ENCODE measurements around the gene INPP5J.
A peak's percentile ranks its signal among the peaks of the same experiment; 100 is the strongest.
"Not testable (repeated sequence)": the region's sequence is repeated elsewhere in the genome, so short reads cannot be mapped to it uniquely, and the experiment has no call there.

The INPP5J gene

GRCh38 chr22:31087744-31088215 is 35.0 kb upstream of the INPP5J start:
- DNase-seq, result no peak

DNA sequence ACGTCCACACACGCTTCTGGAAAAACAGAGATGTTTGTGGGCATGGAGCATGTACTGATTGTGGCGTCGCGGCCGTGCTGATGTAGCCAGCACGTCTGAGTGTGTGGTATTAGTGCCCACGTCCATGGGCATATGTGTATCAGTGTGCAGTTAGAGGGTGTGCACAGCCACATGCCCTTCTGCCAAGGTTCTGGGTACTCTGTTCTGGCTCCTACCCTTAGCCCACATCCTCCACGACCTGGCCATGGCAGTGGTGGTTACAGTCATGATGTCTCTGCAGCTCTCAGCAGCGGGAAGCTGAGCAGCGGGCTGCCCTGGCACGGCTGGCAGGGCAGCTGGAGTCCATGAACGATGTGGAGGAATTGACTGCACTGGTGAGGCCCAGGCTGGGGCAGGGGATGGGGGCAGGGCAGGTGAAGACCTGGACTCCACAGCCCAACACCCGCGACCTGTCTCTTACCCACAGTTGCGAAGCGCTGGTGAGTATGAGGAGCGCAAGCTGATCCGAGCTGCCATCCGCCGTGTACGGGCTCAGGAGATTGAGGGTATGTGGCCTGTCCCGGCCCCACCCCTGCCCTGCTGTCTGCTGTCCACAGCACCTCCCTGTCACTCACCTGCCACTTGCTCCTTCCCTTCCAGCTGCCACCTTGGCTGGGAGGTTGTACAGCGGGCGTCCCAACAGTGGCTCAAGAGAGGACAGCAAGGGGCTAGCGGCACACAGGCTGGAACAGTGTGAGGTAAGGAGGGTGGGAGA is 34.4 kb upstream of the INPP5J start:
- no peak for DNase-seq

DNA sequence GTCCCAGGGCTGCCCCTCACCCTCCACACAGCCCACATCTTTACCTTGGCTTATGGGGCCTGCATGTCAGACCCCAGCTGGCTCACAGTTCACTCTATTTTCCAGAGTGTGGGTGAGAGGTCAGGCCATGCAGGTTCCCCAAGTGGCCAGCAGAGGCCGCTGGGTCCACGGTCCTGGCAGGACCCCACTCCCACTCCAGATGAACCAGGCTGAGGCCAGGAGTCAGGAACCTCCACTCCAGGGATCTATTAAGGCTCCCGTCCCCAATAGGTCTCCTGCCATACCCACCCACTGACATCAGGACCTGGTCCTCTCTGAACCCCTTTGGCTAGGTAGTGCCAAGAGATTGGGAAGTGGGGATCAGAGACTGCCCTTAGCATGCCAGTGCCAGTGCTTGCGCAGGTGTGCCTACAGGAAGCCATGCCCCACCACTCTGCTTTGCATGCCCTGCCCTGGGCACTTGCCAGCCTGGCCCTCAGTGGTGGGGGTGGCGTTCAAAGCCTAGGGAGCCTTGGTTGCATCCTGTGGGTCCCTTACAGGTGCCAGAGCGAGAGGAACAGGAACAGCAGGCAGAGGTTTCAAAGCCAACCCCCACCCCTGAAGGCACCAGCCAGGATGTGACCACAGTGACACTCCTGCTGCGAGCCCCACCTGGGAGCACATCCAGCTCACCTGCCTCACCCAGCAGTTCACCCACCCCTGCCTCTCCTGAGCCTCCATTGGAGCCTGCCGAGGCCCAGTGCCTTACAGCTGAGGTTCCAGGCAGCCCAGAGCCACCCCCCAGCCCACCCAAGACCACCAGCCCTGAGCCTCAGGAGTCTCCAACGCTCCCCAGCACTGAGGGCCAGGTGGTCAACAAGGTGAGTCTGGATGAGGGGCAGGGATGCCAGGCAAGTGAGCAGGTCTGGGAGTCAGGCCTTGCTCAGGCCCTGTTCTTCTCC is 33.3 kb upstream of the INPP5J start:
- peak; percentile 24 for DNase-seq

DNA sequence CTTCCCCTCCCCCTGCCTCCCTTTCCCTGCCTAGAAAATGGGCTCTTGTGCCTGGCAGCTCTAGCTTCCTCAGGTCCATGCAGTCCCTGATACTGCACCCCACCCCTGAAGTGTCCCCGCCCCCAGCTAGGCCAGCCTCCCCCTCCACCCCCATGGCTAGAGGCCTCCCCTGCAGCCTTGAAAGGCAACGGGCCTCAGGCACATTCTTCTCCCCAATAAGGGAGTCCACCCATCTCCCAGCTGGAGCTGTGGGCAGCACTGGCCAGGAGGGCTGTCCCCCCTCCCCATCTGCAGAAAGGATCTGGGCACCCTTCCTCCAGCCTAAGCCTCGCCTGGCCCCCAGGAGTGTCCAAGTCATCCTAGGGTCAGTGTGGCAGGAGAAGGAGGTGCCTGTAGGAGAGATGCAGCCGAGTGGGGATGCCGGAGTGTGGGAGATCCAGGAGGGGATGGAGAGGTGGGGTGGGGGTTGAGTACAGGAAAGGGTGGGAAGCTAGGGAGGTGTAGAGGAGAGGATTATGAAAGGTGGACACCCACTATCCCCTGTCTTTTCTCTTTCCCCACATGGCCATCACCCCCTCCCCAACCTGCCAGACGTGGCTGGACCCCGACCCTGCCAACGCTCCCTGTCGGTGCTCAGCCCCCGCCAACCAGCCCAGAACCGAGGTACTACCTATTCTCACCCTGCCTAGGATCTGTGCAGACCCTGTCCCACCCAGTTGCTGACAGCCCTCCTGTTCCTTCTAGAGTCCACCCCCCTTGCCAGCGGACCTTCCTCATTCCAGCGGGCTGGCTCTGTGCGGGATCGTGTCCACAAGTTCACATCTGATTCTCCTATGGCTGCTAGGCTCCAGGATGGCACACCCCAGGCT is 32.3 kb upstream of the INPP5J start:
- no peak for DNase-seq

GRCh38 chr22:31091106-31091975 is 31.4 kb upstream of the INPP5J start:
- no peak for DNase-seq

GRCh38 chr22:31092161-31092560 is 30.6 kb upstream of the INPP5J start:
- DNase-seq, result no peak

GRCh38 chr22:31093086-31093850 is 29.5 kb upstream of the INPP5J start:
- DNase-seq, result no peak

DNA sequence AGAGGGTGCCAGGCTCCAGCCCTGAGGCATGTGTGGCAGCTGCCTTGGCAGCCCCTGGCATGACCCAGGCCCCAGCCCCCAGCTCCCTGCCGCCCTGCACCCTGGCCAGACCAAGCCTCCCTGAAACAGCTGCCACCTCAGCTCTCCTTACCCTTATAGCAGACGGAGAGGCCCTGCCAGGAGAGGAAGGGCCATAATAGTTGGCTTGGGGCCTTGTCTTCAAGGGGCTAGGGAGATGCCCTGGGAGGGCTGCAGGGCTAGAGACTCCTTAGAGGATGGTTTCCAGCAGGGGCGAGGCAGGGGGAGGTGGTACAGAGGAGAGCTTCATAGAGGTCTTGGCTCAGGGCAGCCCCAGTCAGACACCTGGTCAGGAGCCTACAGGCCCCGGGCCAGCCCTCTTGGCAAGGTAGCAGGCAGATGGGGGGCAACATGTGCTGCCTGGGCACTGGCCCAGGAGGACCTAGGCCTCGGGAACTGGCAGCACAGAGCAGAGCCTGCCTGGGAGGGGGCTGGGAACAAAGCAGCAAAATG is 28.7 kb upstream of the INPP5J start:
- DNase-seq, result no peak

GRCh38 chr22:31094741-31095140 is 28.0 kb upstream of the INPP5J start:
- DNase-seq, result no peak

GRCh38 chr22:31095637-31096249 is 27.0 kb upstream of the INPP5J start:
- no peak for DNase-seq

DNA sequence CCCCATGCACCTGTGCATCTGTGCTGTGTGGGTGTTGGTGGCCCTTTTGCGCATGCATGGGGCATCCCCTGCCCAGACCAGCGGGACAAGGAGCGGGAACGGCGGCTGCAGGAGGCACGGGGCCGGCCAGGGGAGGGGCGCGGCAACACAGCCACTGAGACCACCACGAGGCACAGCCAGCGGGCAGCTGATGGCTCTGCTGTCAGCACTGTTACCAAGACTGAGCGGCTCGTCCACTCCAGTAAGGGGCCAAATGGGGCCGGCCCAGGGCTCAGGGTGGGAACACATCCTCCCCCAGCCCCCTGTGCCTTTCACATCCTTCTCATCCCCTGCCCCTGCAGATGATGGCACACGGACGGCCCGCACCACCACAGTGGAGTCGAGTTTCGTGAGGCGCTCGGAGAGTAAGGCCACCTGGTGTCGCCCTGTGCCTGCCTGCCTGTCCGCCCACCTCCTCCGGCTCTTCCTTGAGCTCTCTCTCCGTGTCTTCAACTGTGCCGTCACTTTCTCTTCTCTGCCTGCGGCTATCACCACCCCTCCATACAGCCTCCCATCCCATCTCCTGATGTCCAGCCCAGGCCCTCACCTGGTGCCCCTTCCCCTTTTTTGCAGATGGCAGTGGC is 26.0 kb upstream of the INPP5J start:
- no peak for DNase-seq

GRCh38 chr22:31097539-31097938 is 25.2 kb upstream of the INPP5J start:
- DNase-seq, result not testable (repeated sequence)

DNA sequence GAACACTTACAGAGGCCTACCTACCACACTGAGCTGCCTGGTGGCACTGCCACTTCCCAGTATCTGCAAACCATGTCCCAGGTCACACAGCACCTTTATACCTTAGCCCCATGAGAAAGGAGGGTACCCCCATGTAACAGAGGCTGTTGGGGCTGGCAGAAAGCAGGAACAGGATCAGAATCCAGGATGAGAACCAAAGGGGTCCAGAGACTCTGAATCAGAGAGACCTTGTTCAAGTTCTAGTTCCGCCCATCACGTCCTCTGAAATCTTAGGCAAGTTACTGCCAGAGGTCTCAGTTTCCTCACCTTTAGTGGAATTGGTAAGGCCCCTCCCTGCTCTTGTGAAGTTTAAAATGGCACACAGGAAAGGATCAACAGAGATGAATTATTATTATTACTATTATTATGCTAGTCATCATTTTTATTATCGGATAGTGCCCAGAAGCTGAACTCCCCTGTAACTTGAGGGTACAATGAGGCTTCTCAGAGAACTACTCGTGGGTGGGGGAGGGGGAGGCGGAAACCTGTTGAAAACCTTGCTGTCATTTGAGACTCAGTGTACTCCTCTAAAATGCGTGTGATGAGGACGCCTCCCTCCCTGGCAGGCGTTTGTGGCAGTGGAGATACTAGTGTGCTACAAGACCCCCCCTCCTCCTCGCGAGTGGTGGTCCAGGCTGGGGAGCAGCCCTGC is 24.7 kb upstream of the INPP5J start:
- no peak for DNase-seq

GRCh38 chr22:31098632-31099110 is 24.1 kb upstream of the INPP5J start:
- no peak for DNase-seq

DNA sequence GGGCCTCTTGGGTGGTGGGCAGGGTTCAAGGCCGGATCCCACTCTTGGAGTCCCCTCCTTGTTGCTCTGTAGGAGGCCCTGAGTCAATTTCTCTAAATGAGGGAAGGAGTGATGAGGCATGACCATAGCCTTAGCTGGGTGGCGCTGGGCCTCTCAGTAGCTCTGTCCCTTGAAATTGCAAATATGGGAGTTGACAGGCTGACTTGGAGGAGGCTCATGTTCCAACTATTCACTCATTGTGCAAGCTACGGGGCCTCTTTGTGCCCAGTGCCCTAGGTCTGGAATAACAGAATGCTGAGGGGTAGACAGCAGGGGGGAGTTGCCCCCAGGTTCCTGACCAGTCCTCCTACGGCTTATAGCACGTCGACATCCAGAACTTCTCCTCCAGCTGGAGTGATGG is 23.4 kb upstream of the INPP5J start:
- no peak for DNase-seq

- DNase-seq, result no peak
Observed at GRCh38 chr22:31099841-31100761, 22.7 kb upstream of the INPP5J start.

GRCh38 chr22:31100762-31101525 is 21.8 kb upstream of the INPP5J start:
- no peak for DNase-seq
